Panc1 (cell line): ENCODE results near the gene SIK3. TPM values are rescaled to one million over a fixed set of nuclear protein-coding genes. Genes with fewer than 3 reads are reported as not detected.

Experiments used
- ATAC-seq: fragments of 200-7000 bp; cut with Tn5 transposase; 2 replicates; pipeline ENCODE4 v1.9.1; 2020; ENCODE audit warnings: mild to moderate bottlenecking, moderate library complexity
- BruUV-seq: library from RNA; stranded (reverse); fragments of 400-500 nt; replicated peaks from 2 replicates; lab custom pipeline; 2021; lab: Mats Ljungman, UMichigan
- CTCF ChIA-PET: fragments of 300-600 bp; sonication (Branson Sonifier 250); formaldehyde crosslinking; loops from one replicate; lab custom pipeline; 2022; ENCODE audit warnings: antibody characterized with exemption; lab: Charles Lee
- POLR2A ChIA-PET: fragments of 300-600 bp; sonication (Branson Sonifier 250); formaldehyde crosslinking; loops from one replicate; lab custom pipeline; 2022; ENCODE audit warnings: antibody characterized with exemption; lab: Charles Lee
- DNase-seq: peaks from one replicate; pipeline ENCODE4 v3.0.0-alpha.2; 2010; ENCODE audit warnings: low read depth, low spot score
- H3K27ac ChIP-seq: 2 replicates; pipeline ENCODE4 v1.5.1; 2011; ENCODE audit warnings: mild to moderate bottlenecking, low read length, inconsistent platforms
- H3K27me3 ChIP-seq: fragments of 200-500 bp; sonication (Bioruptor generic); 2 replicates; pipeline ENCODE4 v1.6.0; 2014; ENCODE audit warnings: low read length, inconsistent platforms; ENCODE audit not compliant: control insufficient read depth, insufficient read depth
- H3K36me3 ChIP-seq: fragments of 200-500 bp; sonication (Bioruptor generic); 2 replicates; pipeline ENCODE4 v1.5.1; 2014; ENCODE audit warnings: inconsistent platforms, mild to moderate bottlenecking, low read length, moderate library complexity; ENCODE audit not compliant: control insufficient read depth, insufficient read depth
- H3K4me1 ChIP-seq: 2 replicates; pipeline ENCODE4 v1.5.1; 2011; ENCODE audit warnings: inconsistent platforms, mild to moderate bottlenecking, low read length, moderate library complexity; ENCODE audit not compliant: control insufficient read depth, insufficient read depth
- H3K4me3 ChIP-seq, 2 experiments: 2 replicates each; pipeline ENCODE4 v1.5.1; 2011 to 2012; ENCODE audit warnings: low read depth in 2 of 2, low read length in 2 of 2, mild to moderate bottlenecking in 2 of 2, inconsistent platforms in 1 of 2, moderate library complexity in 1 of 2
- H3K9me3 ChIP-seq: fragments of 200-500 bp; sonication (Bioruptor generic); 2 replicates; pipeline ENCODE4 v1.5.1; 2014; ENCODE audit warnings: low read depth, mild to moderate bottlenecking, inconsistent platforms, low read length, moderate library complexity; ENCODE audit not compliant: control insufficient read depth, insufficient read depth
- CTCF ChIP-seq: fragments of 450-650 bp; IDR thresholded peaks from 2 replicates; pipeline ENCODE4 v1.5.1; 2017; ENCODE audit warnings: mild to moderate bottlenecking
- POLR2AphosphoS5 ChIP-seq: IDR thresholded peaks from 2 replicates; pipeline ENCODE4 v1.6.1; 2012; ENCODE audit warnings: mild to moderate bottlenecking, low read depth, low read length, moderate library complexity
- REST ChIP-seq, 2 experiments: IDR thresholded peaks; 2 replicates each; pipeline ENCODE4 v1.6.1; 2011 to 2012; ENCODE audit warnings: low read depth in 2 of 2, control low read depth in 1 of 2, low read length in 1 of 2, mild to moderate bottlenecking in 1 of 2, moderate library complexity in 1 of 2; ENCODE audit not compliant: insufficient read depth in 1 of 2
- SIN3A ChIP-seq: IDR thresholded peaks from 2 replicates; pipeline ENCODE4 v1.6.1; 2012; ENCODE audit warnings: low read depth, mild to moderate bottlenecking, low read length, moderate library complexity, borderline replicate concordance; ENCODE audit not compliant: insufficient read depth
- TCF7L2 ChIP-seq: IDR thresholded peaks from 2 replicates; pipeline ENCODE4 v1.6.1; 2011; ENCODE audit warnings: mild to moderate bottlenecking, low read depth, low read length, inconsistent platforms
- in situ Hi-C: cut with HindIII; loops from 2 replicates; pipeline ENCODE4 v1.10.0; 2016; ENCODE audit warnings: low sequenced_read_pairs, low pct_unique_long_range_greater_than_20kb
- intact Hi-C: fragments of 100-400 bp; cut with micrococcal nuclease; formaldehyde crosslinking; loops from one replicate; pipeline ENCODE4 v1.10.0; 2022; ENCODE audit not compliant: unreplicated experiment
- total RNA-seq: library from RNA; stranded (reverse); gene quantifications from one replicate; pipeline ENCODE4 v1.2.1, GENCODE V29; 2021; ENCODE audit not compliant: unreplicated experiment

The SIK3 gene
- total RNA-seq, 1 experiment from 2014 or later: 39.7 TPM

- Histone ChIP-seq H3K27me3 (no peaks in the 10 kb centered on the region), H3K4me1 (peaks cover 12% of the 10 kb centered on the region), H3K9me3 (no peaks in the 10 kb centered on the region), H3K27ac (no peak overlapping the region), H3K4me3 (no peak overlapping the region), H3K36me3 (no peaks in the 10 kb centered on the region)
- DNase-seq: no peak
- CTCF ChIA-PET: no interaction called here
- no TSS peak for BruUV-seq
- in situ Hi-C loops (no loop called here), intact Hi-C loops (no loop called here)
- POLR2A ChIA-PET: interaction anchor here (0.7 kb wide), 1 partner anchor 122 kb away, joined by 3 read pairs; no protein-coding TSS in a partner anchor
- ATAC-seq: no peak
- no peak for TF ChIP-seq TCF7L2
- no peak for TF ChIP-seq REST (IDR thresholded peaks at IDR 0.05; ENCODE audit: insufficient read depth in 1 of 2, low read depth in 2 of 2, low read length in 1 of 2)
- no peak for TF ChIP-seq POLR2AphosphoS5
- TF ChIP-seq SIN3A: no peak
- no peak for TF ChIP-seq CTCF
These were observed 128.5 kb downstream of the SIK3 start for GRCh38 chr11:116969694-116970093.

- H3K27me3 ChIP-seq: no peaks in the 10 kb centered on the region
- CTCF ChIA-PET: no interaction called here
- no peaks in the 10 kb centered on the region for H3K36me3 ChIP-seq
- no peak overlapping the region for H3K27ac ChIP-seq
- ATAC-seq (no peak), DNase-seq (no peak)
- no TSS peak for BruUV-seq
- POLR2A ChIA-PET: interaction anchor here (0.6 kb wide), 1 partner anchor 139 kb away, joined by 11 read pairs; no protein-coding TSS in a partner anchor
- no peak for TF ChIP-seq TCF7L2
- TF ChIP-seq POLR2AphosphoS5: no peak
- TF ChIP-seq CTCF: no peak
- TF ChIP-seq SIN3A: no peak
- no peak for TF ChIP-seq REST (IDR thresholded peaks at IDR 0.05; ENCODE audit: insufficient read depth in 1 of 2, low read depth in 2 of 2, low read length in 1 of 2)
- intact Hi-C loops: no loop called here
- H3K9me3 ChIP-seq: no peaks in the 10 kb centered on the region
- H3K4me1 ChIP-seq: peaks cover 17% of the 10 kb centered on the region
- no peak overlapping the region for H3K4me3 ChIP-seq
- in situ Hi-C loops: no loop called here
These were observed 134.0 kb downstream of the SIK3 start for GRCh38 chr11:116964269-116964668.
